NCI-H526 treated with DMSO at 0.1 percent for 48 hours (cell line): ENCODE results near the gene BAIAP2L1.

ENCODE experiments used
- DNase-seq: peaks from one replicate; lab custom pipeline; 2025; lab: John Stamatoyannopoulos, UW

BAIAP2L1 gene

DNA sequence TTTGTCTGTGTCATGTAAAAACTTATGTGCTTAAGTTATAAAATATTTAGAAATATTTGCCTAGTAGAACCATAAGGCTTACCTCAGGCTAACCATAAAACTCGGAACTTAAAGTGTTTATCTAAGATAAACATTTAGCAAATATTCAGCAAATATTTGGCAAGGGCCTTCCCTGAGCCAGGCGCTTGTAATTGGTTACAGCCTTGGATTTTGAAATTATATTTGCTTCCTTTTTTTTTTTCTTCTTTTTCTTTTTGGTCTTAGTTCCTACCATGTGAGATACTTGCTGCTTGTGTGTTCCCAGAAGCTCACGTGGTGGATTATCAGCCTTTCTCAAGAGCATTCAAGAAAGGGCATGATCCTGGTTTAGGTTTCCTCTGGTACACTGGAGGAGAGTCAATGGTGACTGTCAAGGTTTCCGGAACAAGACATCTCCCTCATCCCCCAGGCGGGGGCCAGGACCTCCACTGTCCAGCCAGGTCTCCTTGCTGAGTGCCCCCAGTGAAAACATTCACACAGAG, 124.6 kb downstream of the BAIAP2L1 start:
- no peak for DNase-seq

DNA sequence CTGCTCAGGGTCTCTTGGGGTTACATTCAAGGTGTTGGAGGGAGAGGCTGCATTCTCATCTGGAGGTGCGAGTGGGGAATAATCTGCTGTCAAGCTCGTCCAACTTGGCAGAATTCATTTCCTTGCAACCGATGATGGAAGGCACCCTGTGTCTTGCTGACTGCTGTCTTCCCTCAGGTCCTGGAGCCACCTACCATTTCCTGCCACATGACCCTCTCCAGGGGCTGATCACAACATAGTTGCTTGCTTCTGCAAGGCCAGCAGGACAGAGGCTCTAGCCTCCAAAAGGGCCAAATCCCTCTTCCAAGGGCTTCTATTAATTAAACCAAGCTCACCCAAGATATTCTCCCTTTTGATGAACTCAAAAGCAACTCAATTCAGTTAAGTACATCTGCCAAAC, 133.6 kb downstream of the BAIAP2L1 start:
- DNase-seq: no peak

DNA sequence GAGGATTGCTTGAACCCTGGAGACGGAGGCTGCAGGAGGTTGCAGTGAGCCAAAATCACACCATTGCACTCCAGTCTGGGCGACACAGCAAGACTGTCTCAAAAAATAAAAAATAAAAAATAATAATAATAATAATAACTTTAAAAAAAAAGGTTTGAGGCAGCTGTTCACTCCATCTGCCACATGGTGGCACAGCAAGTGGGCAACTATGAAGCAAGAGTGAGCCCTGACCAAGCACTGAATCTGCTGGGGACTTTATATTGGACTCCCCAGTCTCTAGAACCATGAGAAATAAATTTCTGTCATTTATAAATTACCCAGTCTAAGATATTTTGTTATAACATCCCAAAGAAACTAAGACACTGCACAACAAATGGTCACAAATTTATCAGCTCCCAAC, 134.1 kb downstream of the BAIAP2L1 start:
- no peak for DNase-seq

DNA sequence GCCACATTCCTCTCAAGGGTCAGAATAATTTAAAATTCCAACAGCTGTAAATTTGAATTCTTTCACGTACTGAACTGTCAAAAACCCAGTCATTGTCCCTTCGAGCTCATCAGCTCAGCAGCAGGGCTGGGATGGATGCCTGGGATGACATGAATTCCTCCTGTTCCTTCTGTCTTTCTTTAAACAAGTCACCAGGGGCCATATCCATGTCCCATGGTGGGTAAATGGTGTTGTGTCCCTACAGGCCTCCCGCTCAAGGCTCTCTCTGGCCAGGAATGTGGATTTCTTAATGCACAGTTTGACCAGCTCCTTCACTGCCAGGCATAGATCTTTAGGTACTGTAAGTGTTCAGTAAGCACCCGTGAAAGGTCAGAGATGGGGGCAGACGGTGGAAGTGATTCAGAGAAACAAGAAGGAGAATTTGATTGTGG, 135.0 kb downstream of the BAIAP2L1 start:
- DNase-seq: no peak

DNA sequence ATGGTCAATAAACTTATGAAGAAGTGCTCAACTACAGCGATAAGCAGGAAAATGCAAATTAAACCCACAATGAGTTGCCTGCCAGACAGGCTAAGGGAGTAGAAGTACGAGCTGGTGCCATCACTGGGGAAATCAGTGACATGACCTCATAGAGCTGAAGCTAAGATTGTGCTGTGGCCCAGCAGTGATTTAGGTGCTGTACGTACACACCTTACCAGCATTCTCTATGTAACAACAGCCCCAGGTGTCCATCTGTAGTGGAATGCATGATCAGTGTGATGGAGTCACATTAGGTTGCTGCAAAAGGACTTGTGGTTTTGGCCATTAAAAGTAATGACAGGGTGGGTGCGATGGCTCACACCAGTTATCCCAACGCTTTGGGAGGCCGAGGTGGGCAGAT, 143.2 kb downstream of the BAIAP2L1 start:
- no peak for DNase-seq

DNA sequence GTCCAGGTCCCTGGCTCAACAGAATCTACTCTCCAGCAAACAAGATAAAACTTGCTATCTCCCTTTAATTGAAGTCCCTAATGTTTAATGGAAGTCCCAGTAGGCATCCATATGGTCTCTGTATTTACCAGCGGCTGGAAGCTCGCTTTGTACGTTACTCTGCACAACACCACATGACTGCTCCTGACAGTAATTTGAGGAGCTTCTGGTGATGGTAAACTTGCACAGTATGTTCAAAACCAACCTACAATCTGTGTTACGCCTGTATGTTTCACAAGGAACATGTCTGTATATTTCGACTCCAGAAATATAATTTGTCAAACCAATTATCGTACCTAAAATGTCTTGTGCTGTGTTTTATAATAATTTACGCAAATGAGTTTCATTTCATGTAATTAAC, 144.5 kb downstream of the BAIAP2L1 start:
- no peak for DNase-seq

DNA sequence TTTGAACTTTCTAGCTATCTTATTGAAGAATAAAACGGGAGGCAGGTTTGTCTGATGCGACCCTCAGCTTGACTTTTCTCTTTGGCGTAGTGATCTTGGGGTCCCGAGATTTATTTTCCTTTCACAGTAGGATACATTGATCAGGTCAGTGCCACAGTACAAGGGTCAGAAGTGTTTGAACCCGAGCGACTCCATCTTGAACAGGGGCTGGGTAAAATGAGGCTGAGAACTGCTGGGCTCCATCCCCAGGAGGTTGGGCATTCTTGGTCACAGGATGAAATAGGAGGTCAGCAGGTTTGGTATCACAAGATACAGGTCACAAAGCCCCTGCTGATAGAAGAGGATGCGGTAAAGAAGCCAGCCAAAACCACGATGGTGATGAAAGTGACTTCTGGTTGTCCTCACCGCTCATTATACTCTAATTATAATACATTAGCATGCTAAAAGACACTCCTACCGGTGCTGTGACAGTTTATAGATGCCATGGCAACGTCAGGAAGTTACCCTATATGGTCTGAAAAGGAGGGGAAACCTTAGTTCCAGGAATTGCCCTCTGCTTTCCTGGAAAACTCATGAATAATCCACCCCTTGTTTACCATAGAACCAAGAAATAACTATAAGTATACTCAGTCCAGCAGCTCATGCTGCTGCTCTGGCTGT, 145.8 kb downstream of the BAIAP2L1 start:
- DNase-seq: no peak

DNA sequence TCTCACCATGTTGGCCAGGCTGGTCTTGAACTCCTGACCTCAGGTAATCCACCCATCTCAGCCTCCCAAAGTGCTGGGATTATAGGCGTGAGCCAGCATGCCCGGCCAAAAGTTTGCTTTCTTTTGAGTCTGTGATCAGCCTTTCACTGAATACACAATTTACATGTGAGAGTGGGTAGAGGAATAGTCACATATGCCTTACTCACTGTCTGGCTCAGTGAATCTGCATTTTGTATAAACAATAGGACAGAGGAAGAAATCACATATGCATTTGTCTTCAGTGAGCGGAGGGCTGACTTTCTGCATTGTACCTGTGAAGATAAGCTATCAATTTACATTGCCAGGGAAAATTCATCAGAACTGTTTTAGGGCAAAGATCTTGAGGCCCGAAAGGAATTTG, 146.4 kb downstream of the BAIAP2L1 start:
- DNase-seq: no peak

DNA sequence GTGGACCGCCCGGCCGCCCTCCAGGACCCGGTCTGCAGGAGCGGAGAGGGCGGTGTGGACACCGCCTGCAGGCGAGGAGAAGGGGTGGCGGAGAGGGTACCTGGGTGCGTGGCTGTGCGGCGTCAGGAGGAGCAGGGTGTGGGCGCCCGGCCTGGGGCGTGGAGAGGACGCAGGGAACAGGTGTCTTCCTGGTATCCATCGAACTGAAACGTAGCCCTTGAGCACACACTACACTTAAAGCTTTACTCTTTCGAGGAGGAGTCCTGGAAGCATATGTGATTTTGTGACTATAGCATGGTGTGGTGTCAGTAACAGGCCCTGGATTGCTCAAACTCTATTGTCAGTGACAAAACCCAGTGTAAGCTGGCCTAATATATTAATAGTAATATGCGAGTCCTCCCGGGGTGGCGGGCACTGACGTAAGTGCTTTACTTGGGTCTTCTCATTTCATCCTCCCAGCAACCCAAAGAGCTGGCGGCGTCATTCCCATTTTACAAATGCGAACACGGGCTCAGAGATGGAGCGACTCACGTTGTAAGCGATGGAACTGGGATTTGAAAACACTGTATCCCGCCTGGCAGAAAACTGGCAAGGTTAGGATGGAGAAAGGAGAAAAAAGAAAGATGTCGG, 148.3 kb downstream of the BAIAP2L1 start:
- no peak for DNase-seq

DNA sequence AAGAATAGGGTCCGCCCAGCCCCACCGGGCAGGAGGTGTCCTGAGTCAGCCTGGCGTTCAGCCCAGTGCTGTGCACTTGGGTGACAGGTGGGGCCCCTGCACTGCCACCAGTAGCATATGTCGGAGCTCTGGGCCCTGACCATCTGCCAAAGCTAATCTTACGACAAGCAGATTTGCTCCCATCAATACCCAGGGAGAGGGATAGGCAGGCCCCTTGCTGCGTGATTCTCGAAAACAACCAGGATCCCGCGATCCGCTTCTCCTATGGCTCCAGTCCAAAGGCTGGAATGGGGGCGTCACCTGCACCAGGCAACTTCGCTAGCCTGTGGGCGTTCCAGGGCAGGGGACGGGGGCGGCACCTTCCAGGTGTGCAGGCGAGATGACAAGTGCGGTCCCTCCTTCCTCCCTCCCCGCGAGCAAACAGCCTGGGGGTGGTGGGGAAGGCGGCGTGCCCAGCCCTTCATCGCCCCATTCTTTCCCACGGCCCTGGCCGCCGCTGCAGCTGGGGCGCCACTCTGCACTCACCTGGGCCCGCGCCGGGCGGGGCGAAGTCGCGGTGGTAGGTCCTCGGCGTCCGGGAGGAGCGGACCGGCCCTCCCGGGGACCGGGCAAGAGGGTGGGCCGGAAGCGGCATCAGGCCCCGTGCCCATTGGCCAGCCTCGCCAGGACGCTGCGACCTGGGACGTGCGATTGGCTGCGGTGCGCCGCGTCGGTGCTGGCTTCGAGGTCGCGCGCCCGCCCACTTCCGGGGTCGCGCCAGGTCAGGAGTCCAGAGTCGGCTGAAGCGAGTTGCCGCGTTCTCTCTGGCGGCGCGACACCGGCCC, 149.1 kb downstream of the BAIAP2L1 start, which contains the start of gene TECPR1:
Gene TECPR1, minus strand, starts transcription at position 632 of the 824 bp plus-strand sequence. CDS start 6,086 bp downstream, outside the sequence.
- peak; percentile 88 for DNase-seq

DNA sequence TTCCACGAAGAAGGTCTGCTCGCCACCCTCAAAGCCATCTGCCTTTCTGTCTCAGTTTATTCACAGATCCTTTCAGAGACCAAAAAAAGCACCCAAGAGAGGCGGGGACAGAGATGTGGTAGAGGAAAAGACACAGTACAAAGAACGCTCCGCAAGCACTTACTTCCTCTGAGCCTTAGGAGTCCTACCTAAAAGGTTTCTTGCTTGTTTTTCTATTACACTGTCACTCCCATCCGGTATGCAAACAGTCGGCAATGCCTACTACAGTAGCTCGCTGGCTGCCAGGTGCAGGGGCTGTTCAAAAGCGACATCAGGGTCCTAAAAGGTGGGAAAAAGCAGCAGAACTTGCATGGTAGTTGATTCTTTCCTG, 149.7 kb downstream of the BAIAP2L1 start:
- DNase-seq: no peak

DNA sequence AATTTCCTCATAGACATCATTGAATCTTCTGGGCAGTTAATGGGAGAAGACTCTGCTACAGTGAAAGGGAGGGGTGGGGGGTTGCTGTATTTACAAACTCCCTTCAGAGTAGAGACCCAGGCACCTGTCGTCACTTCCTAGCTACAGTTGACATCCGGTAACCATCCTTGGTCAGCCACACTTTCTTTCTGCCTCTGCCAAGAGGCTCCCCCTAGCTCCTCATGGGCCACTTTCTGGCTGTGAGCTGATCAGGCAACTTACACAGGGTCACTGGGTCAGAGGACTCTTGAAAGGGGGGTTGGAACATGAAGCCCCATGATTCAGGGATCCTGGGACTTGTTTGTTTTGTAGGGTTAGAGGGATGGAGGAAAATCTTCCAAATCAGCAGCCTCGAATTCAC, 150.1 kb downstream of the BAIAP2L1 start:
- DNase-seq: no peak

DNA sequence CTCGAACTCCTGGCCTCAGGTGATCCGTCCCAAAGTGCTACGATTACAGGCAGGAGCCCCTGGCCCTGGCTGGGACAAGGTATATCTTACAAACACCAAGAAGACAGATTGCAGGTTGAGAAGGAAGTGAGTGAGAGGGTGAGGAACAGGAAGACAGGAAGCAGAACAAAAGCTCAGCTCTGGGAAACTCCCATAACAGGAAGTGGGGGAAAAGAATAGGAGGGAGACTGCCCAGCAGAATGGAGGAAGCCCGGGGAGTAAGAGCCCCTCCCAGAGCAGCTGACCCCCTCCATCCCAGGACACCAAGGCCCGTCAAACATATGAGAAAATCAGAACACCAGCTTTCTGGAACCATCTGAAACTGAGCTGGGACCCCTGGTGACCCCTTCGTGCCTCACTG, 151.8 kb downstream of the BAIAP2L1 start:
- DNase-seq: no peak

DNA sequence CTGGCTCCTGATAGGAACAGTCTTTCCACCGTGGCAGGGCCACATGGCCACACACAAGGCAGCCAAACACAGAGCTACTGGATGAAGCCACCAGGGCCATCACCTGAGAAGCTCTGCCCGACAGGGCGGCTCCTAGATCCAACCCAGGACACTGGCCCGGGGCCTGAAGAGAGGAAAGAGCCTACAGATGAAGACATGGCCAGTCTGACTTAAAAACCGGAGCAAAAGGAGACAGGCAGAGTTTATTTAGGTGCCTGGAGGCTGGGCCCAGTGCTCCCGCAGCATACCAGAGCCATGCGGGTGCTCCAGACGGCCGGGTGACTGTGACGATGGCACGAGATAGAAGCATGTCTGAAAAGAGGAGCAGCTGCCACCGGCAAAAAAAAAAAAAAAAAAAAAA, 152.7 kb downstream of the BAIAP2L1 start:
- no peak for DNase-seq

DNA sequence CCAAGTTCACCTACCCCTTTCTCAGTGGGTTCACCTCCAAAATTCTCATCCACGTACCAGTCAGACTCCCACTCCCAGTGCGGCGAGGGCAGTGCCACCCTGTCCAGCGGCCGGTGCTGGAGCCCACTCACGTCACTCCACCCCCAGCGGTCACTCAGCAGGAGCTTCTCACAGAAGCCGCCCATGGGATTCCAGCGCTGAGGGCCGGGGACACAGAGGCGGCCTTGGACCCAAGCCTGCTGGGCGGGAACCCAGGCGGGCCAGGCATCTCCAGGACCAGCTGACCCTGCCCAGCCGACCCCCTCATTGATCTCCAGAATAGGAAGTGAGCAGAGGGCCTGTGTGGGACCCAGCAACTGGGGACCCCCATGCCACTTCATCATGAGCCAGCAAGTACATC, 156.0 kb downstream of the BAIAP2L1 start:
- DNase-seq: no peak

DNA sequence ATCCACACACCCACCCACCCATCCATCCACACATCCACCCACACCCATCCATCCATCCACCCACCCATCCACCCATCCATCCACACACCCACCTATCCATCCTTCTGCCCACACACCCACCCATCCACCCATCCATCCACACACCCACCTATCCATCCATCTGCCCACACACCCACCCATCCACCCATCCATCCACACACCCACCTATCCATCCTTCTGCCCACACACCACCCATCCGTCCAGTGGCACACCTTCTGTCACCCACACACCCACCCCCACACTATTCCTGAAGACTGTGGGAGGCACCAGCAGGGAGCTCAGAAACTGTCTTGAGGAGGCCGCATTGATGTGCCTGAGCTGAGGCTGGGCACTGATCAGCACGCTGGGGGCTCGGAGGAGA, 158.0 kb downstream of the BAIAP2L1 start:
- no peak for DNase-seq

DNA sequence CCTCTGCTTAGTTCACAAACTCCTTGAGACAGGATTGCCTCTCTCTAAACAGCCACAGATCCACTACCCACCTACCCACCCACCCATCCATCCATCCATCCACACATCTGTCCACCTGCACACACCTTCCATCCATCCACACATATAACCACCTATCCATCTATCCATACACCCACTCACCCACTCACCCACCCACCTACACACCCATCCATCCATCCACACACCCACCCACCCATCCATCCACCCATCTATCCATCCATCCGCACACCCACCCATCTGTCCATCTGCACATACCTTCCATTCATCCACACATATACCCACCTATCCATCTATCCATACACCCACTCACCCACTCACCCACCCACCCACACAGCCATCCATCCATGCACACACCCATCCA, 158.5 kb downstream of the BAIAP2L1 start:
- DNase-seq: no peak

DNA sequence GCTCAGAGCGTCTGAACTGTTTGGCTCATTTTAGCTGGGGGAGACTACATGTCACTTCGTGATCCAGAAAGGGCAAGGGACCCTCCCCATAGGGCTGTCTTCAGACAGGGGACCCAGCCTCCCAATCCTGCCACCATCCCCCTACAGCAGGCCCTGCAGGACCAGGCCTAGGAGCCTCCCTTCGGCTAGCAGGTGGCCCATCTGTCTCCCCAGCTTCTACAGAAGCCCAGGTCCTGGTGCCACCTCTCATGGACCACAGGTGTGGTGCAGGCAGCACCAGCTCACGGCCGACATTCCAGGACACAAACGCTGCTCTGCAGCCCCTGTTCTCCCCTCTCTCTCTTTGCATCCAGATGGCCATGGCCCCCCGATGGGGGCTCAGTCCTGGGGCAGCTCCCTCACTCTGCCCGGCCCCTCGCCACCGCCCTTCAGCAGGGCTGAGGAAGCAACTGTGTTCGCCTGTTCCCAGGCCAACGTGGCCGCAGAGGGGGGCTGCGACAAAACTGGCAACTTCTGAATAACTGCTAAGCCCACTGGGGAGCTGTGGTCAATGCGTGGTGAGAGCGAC, 159.1 kb downstream of the BAIAP2L1 start:
- DNase-seq: no peak
